Astrocyte of the cerebellum (primary cell): ENCODE data around the gene ZBTB43.
A peak's percentile ranks its signal among the peaks of the same experiment; 100 is the strongest.

Experiments
- DNase-seq: peaks from one replicate; pipeline ENCODE4 v3.0.0-alpha.2; 2011; ENCODE audit warnings: low read depth
- H3K4me3 ChIP-seq: 2 replicates; pipeline ENCODE4 v1.5.1; 2011; ENCODE audit warnings: mild to moderate bottlenecking, low read depth, low read length, moderate library complexity
- in situ Hi-C: cut with HindIII; loops from 2 replicates; pipeline ENCODE4 v1.10.0; 2017; ENCODE audit warnings: low sequenced_read_pairs
- TF ChIP-seq, protein P1 (sequence below): IDR thresholded peaks from 2 replicates; pipeline ENCODE4 v1.5.1; 2012; ENCODE audit warnings: low read length, low read depth, moderate library complexity, mild to moderate bottlenecking; ENCODE audit errors: missing control alignments

Gene ZBTB43

DNA sequence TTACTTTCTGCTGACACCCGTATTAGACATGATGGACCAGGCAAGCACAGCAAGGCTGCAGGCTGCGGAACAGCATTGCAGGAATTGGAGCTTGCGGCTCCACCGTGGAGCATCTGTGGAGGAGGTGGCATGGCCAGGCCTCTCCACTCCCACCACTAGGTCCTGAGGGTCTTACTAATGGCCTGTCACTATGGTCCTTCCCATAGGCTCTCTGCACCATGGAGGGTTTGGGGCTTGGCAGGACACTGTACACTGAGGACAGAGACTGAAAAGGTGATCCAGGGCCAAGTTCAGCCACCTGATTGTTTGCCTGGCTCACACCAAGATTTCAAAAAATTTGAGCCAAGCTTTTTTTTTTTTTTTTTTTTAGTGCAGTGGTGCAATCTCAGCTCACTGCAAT, 14.3 kb upstream of the ZBTB43 start:
- no peak for DNase-seq
- TF ChIP-seq, protein P1, sequence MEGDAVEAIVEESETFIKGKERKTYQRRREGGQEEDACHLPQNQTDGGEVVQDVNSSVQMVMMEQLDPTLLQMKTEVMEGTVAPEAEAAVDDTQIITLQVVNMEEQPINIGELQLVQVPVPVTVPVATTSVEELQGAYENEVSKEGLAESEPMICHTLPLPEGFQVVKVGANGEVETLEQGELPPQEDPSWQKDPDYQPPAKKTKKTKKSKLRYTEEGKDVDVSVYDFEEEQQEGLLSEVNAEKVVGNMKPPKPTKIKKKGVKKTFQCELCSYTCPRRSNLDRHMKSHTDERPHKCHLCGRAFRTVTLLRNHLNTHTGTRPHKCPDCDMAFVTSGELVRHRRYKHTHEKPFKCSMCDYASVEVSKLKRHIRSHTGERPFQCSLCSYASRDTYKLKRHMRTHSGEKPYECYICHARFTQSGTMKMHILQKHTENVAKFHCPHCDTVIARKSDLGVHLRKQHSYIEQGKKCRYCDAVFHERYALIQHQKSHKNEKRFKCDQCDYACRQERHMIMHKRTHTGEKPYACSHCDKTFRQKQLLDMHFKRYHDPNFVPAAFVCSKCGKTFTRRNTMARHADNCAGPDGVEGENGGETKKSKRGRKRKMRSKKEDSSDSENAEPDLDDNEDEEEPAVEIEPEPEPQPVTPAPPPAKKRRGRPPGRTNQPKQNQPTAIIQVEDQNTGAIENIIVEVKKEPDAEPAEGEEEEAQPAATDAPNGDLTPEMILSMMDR: no peak
- no peak overlapping the region for H3K4me3 ChIP-seq
- in situ Hi-C loops: no loop called here

DNA sequence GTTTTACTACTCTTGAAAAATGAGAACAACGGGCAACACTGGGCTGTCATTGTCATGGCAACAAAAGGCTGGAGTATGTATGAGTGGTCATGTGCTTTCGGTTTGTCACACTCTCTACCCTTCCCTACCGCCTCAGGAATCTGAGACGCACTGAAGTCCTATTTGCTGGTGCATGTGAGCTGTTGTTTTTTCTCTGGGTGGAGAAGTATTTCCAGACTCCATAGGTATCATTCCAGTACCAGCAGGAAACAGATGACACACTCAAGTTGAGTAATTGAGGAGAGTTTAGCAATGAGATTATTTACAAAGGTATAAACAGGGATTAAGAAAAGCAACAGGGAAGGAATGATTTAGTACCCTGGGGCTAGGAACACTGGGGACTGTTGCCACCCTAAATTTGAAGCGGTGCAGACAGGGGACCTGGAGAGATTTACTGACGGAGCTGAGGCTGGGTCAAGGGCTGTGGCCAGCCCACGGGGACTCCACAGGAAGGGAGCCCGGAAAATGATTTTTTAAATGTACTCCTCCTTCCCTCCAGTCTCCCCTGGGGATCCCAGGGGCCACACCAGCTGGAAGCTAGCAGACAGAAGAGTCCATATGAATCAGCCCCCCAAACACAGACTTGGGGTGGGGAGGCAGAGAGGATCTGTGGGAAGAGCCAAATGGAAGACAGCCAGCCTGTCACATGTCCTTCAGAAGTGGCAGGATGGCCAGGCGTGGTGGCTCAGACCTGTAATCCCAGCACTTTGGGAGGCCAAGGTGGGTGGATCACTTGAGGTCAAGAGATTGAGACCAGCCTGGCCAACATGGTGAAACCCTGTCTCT, 13.2 kb upstream of the ZBTB43 start:
- peak; percentile 62 for DNase-seq
- in situ Hi-C loops: no loop called here

GRCh38 chr9:126793686-126794417, 11.0 kb upstream of the ZBTB43 start:
- TF ChIP-seq, protein P1: no peak
- no peak overlapping the region for H3K4me3 ChIP-seq
- in situ Hi-C loops: no loop called here
- DNase-seq: no peak

More for the DNA sequence above, 13.2 kb upstream of the ZBTB43 start:
- TF ChIP-seq, protein P1: no peak
- H3K4me3 ChIP-seq: no peak overlapping the region

DNA sequence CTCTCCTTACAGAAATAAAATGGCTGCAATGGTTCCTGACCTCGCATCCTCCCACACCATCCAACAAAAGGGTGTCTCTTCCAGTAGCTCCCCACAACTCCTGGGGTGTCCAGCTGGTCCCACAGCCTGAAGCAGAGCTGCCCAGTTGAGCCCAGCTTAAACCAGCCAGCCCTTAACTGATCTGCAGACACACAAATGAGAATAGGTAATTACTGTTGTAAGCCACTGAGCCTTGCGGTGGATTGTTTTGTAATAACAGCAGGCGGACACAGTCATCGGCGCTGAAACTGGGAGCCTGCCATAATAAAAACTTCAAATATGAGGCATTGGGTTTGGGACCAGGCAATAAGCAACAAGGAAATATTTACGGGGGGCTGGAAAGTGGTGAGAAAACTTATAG, 10.4 kb upstream of the ZBTB43 start:
- in situ Hi-C loops: no loop called here
- TF ChIP-seq, protein P1: no peak
- no peak overlapping the region for H3K4me3 ChIP-seq
- no peak for DNase-seq

DNA sequence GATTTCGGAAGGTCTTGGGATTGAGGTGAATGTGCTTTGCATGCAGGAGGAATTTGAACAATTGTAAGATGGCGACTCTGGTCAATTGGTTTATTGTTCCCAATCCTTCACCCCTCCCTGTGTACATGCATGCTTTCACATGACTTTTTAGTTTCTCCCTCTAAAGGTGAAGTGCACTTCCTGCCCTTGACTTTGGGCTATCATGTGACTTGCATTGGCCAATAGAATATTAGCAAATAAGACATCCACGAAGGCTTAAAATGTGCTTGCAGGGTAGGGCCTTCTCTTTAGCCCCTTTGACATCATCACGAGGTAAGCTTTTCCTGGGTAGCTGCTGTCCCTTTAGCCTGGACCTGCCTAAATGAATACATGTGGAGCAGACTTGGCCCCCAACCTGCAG, 8.1 kb upstream of the ZBTB43 start:
- in situ Hi-C loops: no loop called here
- TF ChIP-seq, protein P1: no peak
- H3K4me3 ChIP-seq: no peak overlapping the region
- DNase-seq: no peak

GRCh38 chr9:126797903-126798302, 6.9 kb upstream of the ZBTB43 start:
- no peak overlapping the region for H3K4me3 ChIP-seq
- in situ Hi-C loops: no loop called here
- no peak for DNase-seq
- TF ChIP-seq, protein P1: no peak
